Activated gamma-delta T cell treated with anti-CD3 and anti-CD28 coated beads, Interleukin-2, amount 50 U/mL, for 16 hours (primary cell): ENCODE data around the gene ART5.
"Not testable (repeated sequence)": the region's sequence is repeated elsewhere in the genome, so short reads cannot be mapped to it uniquely, and the experiment has no call there.

ENCODE experiments used
- DNase-seq: peaks from one replicate; pipeline ENCODE4 v3.0.0-alpha.2; 2020; ENCODE audit warnings: low read depth

ART5 gene

GRCh38 chr11:3617990-3618389 is 23.8 kb downstream of the ART5 start:
- DNase-seq: no peak

- DNase-seq: no peak
These were observed 24.9 kb downstream of the ART5 start for GRCh38 chr11:3616721-3617460.

GRCh38 chr11:3615998-3616397 is 25.8 kb downstream of the ART5 start:
- no peak for DNase-seq

- no peak for DNase-seq
These were observed 27.0 kb downstream of the ART5 start for GRCh38 chr11:3614742-3615171.

- DNase-seq: no peak
These were observed 27.6 kb downstream of the ART5 start for GRCh38 chr11:3613998-3614741.

- DNase-seq: no peak
These were observed 29.7 kb downstream of the ART5 start for GRCh38 chr11:3611976-3612678.

- DNase-seq: no peak
These were observed 30.9 kb downstream of the ART5 start for GRCh38 chr11:3610846-3611245.

- DNase-seq: no peak
These were observed 32.2 kb downstream of the ART5 start for GRCh38 chr11:3609416-3610265.

- DNase-seq: no peak
These were observed 36.0 kb downstream of the ART5 start for GRCh38 chr11:3605771-3606203.

- no peak for DNase-seq
These were observed 36.5 kb downstream of the ART5 start for GRCh38 chr11:3605283-3605662.

- DNase-seq: no peak
These were observed 37.6 kb downstream of the ART5 start for GRCh38 chr11:3604167-3604566.

- not testable (repeated sequence) for DNase-seq
These were observed 41.6 kb downstream of the ART5 start for GRCh38 chr11:3600201-3600600.

GRCh38 chr11:3597743-3598142 is 44.0 kb downstream of the ART5 start:
- not testable (repeated sequence) for DNase-seq

- DNase-seq: not testable (repeated sequence)
These were observed 50.5 kb downstream of the ART5 start for GRCh38 chr11:3591326-3591725.

- not testable (repeated sequence) for DNase-seq
These were observed 51.6 kb downstream of the ART5 start for GRCh38 chr11:3590193-3590592.

- not testable (repeated sequence) for DNase-seq
These were observed 53.0 kb downstream of the ART5 start for GRCh38 chr11:3588776-3589175.
